HG03045 (cell line): ENCODE results near the gene GARNL3.

Experiments used
- ATAC-seq: cut with Tn5 transposase; IDR thresholded peaks from one replicate; pipeline ENCODE4 v1.9.1; 2021; ENCODE audit warnings: mild to moderate bottlenecking, moderate library complexity; ENCODE audit not compliant: unreplicated experiment

GARNL3 gene

GRCh38 chr9:127233989-127234388 is 30.6 kb upstream of the GARNL3 start:
- no peak for ATAC-seq

DNA sequence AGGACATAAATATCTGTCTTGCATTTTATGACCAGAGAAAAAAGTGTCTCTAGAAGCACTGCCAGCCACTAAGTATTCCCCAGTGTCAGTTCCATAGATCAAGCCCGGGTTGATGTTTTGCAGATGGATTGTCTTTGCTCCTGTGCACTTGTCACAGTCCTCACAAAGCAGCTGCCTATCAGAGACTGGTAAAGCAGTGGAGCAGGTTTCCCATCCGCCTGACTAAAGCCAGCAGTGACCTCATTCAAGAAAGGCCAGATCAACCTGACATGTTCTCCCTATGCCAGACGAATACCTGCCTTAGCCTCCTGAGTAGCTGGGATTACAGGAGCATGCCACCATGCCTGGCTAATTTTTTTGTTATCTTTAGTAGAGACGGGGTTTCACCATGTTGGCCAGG is 26.8 kb upstream of the GARNL3 start:
- ATAC-seq = no peak

- no peak for ATAC-seq
Measured at GRCh38 chr9:127241354-127241753, 23.2 kb upstream of the GARNL3 start.

DNA sequence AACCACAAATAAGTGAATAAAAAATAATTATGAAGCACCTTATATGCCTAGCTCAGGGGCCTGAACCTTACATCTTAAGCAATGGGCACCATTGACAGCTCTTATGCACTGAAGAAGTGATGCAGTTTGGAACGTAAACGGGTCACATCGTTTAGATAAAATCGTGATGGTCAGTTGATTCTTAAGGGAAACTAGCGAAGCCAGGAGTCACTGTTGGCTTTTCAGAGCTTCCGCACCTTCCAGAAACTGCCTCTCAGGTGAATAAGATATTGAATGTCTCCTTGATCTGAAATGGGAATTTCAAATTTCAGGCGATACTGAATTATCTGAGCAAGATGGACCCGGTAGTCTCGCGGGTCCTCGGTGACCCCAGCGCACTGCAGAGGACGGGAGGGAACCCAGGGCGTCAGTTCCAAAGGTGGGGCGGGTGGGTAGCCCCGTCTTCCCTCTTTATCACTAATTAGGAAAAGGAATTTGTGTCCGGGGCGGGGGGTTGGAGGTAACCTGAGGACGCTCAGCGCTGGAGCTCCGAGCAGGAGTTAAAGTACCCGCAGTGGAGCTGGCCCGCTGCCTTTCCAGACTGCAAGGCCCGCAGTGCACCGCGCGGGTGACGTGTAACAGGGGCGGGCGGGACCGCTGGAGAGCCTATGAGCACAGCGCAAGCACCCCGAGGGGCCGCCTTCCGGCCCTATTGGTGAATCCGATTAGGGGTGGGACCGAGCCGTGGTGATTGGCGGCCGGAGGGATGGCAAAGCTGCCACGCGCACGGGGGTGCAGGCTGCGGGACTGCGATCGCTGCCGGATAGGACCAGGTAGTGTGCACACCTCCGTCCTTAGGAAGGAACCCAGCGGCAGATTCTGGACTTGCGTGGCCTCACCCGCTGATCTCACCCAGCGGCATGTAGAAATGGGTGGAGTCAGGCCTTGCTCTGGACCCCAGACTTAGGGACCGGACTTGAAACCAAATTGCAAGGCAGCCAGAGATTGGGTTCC is 19.7 kb upstream of the GARNL3 start:
- ATAC-seq = peak; percentile 100

DNA sequence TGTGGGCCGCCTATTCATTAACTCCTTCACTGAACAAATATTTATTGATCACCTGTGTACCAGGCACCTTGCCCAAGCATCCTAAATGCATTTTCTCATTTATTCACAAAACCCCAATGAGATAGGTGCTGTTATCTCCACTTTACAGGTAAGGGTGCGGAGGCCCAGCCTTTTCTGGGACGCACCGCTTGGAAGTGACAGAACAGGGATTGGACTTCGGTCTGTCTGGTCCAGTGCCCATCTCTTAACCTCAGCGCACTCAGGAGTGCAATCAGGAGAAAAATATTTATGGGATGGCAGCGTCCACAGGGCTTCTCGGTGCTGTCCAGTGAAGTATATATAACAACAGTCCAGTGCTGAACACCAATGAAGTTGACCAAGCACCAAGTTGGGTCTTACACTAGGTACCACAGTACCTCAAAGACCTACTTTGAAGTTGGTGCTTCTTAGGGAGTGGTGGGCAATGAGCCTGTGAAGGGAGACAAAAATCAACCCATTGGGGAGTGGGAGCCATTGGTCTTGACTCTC is 18.9 kb upstream of the GARNL3 start:
- ATAC-seq = no peak

GRCh38 chr9:127248241-127248640 is 16.3 kb upstream of the GARNL3 start:
- ATAC-seq = no peak

GRCh38 chr9:127249877-127250276 is 14.7 kb upstream of the GARNL3 start:
- no peak for ATAC-seq

GRCh38 chr9:127250896-127251391 is 13.6 kb upstream of the GARNL3 start:
- no peak for ATAC-seq

- ATAC-seq = no peak
Measured at GRCh38 chr9:127252410-127253318, 11.9 kb upstream of the GARNL3 start.

- ATAC-seq = no peak
Measured at GRCh38 chr9:127253446-127253845, 11.1 kb upstream of the GARNL3 start.

- no peak for ATAC-seq
Measured at GRCh38 chr9:127255692-127256091, 8.9 kb upstream of the GARNL3 start.

DNA sequence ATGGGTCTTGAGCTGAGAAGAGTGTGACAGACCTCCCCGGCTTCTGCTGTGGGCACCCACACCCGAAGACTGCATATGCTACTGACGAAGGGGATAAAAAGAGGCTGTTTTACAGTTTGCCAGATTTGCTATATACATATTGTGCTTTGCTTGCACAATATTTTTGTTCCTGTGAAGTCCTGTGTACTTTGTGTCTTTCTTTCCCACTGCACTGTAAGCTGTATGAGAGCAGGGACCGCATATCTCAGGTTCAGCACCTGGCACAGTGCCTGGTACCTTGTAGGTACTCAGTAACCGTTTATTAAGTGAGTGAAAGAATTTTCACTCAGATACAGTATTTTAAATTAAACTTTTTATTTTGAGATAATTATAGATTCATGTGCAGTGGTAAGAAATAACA is 8.2 kb upstream of the GARNL3 start:
- ATAC-seq = no peak

DNA sequence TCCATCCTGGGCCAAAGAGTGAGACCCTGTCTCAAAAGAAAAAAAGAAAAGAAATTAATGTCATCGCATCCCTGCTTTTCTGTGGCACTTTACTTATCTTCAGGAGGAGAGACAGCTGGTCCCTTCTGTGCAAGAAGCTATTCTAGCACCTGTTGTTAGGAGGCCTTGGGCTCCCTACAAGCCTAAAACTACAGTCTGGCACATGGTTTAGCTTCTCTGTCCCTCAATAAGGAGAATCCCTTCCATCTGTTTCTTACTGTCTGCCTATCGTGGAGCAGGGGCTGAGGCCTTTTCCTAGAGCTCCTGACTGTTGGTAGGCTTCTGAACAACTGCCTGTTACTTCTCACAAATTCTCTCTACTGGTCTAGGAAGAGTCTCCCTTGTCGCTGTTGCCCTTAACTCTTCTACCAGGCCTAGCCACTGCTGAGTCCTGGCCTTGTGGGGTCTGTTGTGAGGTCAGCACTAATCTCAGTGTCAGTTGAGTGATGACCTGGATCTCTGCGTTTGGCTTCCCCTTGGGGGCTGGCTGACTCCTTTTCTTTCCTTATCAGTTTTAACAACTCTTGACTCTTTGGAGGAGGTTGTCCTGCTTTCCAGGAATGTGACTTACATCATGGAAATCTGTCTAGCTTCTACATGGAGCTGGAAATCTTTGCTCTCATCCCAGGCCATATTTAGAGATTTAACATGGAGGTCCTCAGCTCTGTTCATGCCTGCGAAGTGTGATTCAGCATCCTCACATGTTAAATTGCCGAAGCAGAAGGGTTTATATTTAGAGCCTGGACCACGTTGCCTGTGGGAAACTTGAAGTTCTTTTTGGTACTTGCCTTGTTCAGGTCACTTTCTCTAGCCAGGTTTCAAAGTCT is 5.7 kb upstream of the GARNL3 start:
- ATAC-seq = no peak

- ATAC-seq = no peak
Measured at GRCh38 chr9:127262602-127263001, 2.0 kb upstream of the GARNL3 start.

GRCh38 chr9:127263237-127263636 is 1.3 kb upstream of the GARNL3 start:
- ATAC-seq = no peak

DNA sequence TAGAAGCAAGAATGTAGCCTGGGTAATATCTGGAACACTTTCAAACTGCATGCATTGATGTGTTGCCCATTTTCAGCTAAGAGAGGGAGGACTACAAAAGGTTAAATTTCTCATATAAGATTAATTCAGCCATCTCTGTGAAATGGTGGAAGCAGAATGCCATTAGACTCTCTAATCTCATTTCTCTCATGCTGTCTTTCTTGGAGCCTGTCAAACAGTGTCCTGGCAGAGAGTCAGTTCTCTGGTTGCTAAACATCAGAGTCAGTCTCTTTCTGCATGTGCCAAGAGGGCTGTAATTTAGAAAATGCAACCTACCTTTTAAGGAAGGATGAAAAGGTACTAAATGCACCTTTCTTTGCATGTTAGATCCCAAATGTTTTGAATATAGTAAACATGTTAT is 910 bp upstream of the GARNL3 start:
- ATAC-seq = no peak

DNA sequence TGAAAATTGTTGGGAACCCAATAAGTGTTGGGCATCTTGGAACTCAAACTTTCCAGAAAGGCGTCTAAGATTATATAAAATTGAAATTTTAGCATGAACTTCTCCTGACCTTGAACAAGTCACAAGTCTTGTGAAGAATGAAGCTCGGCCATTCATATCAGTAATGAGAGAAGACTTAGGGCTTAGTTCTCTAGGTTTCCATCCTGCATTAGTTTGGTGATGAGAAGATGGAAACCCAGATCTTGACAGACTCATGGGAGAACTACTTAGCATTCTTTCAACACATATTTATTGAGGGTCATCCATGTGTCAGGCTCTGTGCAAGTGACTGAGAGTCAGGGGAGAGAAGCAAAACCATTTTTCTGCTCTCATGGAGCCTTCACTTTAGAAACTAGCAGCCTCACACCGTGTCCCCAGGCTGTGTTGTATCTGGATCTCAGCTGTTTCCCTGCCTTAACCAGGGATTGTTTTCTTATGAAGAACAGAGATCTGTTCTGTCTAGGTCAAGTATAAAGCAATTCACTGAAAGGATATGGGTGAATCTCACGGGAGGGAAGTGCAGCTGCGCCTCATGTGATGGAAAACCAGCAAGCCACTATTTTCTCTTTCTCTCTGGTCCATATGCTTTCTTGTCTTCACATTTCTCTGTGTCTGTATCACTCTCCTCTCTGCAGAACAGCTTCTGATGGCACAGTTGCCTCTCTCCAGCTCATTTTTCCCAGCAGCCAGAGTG is 3.4 kb downstream of the GARNL3 start:
- no peak for ATAC-seq

DNA sequence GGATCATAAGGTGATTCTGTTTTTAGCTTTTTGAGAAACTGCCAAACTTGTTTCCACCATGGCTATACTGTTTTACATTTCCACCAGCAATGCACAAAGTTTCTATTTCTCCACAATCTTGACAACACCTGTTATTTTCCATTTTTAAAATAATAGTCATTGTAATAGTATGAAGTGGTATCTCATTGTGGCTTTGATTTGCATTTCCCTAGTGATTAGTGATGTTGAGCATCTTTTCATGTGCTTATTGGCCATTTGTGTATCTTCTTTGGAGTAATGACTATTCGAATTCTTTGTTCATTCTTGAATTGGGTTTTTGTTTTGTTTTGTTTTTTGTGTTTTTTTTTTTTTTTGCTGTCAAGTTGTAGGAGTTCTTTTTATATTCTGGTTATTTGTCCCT is 4.9 kb downstream of the GARNL3 start:
- ATAC-seq = no peak

DNA sequence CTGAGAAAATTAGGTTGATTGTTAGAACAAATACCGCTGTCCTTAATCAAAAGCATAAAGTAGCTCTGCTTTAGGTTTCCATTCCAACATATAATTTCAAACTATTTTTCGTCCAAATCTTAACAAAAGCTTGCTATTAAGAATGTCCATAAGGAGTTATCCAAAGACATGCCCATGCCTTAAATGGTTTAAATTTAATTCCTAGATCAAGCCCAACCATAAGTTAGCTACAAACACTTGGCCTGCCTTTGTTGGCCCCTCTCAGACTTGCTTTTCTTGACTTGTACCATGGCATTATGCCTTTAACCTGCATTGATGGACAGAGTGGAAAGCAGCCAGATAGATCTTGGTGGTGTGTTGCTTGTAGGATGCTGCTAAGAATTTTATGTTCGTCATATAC is 8.8 kb downstream of the GARNL3 start:
- no peak for ATAC-seq

DNA sequence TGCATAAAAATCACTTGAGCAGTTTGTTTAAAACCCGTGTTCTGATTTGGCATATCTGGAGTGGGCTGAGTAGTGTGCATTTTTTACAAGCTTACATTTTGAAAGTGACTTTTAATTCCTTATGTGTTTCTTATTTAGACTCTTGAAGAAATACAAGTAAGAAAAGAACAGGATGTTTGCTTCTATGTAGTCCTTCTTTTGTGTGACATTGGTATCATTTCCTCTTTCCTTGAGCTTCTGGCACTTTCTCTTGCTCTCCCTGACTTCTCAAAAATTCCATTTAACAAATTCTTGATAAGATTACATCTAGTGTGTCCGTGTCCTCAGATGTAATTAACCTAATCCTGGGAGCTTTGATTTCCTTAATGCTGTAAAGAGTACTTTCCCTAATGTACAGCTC is 12.5 kb downstream of the GARNL3 start:
- ATAC-seq = no peak
